Fibroblast of villous mesenchyme (primary cell): ENCODE data around the gene HOXD11. TPM values are rescaled to one million over a fixed set of nuclear protein-coding genes. Genes with fewer than 3 reads are reported as not detected.
A peak's percentile ranks its signal among the peaks of the same experiment; 100 is the strongest.

Experiments used
- DNase-seq: peaks from one replicate; pipeline ENCODE4 v3.0.0-alpha.2; 2010; ENCODE audit warnings: low read depth
- H3K4me3 ChIP-seq: 2 replicates; pipeline ENCODE4 v1.5.1; 2011; ENCODE audit warnings: low read depth, mild to moderate bottlenecking, low read length
- CTCF ChIP-seq: IDR thresholded peaks from 2 replicates; pipeline ENCODE4 v1.5.1; 2012; ENCODE audit warnings: low read depth, mild to moderate bottlenecking, low read length; ENCODE audit not compliant: insufficient read depth
- total RNA-seq: library from RNA; depleted of rRNA; stranded (reverse); fragments of >200 nt; gene quantifications from 2 replicates; pipeline ENCODE4 v1.2.3, GENCODE V29; 2012

The HOXD11 gene
- total RNA-seq, 1 donor: 42.3 TPM

DNA sequence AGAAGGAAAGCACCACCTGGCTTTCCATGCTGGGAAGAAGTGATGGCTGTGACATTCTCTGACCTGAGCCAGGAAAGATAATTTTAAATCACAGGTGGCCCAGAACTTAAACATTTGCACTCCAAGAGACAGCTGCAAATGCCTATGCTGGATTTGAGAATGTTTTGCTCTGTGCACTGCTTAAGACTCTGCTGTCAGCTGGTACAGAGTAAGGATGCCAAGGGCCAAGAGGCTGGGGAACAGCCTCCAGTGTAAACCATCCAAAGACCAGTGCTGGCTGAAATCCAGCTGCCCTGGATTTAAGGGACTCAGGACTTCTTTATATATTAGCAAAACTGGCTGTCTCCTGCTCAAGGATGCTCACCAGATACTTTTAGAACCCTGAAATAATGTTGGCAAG lies 26.3 kb downstream of the HOXD11 start:
- TF ChIP-seq CTCF: no peak
- no peak overlapping the region for H3K4me3 ChIP-seq
- no peak for DNase-seq

- no peak for DNase-seq
- TF ChIP-seq CTCF: no peak
- H3K4me3 ChIP-seq: no peak overlapping the region
Observed at GRCh38 chr2:176134035-176134434, 27.0 kb downstream of the HOXD11 start.

- no peak for TF ChIP-seq CTCF
- peak; percentile 57 for DNase-seq
- no peak overlapping the region for H3K4me3 ChIP-seq
Observed at GRCh38 chr2:176135035-176135440, 28.0 kb downstream of the HOXD11 start.

DNA sequence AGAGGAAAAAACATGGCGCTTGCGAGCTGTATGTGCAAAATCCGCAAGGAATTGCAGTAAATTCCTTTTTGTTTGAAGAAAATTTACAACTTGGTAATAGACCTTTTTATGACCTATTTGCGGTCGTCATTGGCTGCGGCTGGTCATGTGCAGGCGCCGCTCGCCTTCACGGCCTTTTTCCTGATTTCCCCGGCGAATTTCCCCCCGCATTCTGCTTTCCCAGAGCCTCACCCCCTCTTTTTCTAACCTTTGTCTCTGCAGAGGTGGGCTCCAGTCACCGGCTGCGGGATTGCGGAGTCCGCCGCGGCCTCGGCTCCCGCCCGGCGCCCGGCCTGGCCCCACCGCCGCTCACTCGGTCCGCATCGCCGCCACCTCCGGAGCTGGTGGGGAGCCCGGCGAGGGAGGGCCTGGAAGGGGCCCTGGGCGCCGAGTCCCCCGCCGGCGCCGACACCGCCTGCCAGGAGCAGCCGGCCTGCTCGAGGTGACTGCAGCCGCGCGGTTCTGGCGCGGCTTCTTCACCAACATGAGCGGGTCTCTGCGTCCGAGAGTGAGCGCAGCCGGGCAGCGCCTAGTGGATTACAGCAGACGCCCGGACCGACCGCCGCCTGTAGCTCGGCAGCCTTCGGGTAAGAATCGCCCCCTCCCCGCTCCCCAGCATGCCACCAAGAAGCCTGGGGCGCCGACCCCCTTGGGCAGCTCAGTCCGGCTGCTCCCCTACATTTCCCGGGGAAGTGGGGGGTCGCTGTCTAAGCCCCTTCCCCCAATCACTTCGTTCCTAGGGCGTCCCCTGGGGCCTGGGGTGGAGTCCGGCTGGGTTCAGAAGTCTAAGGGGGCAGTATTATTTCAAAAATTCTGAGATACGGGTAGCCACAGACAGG lies 29.5 kb downstream of the HOXD11 start:
- no peak for TF ChIP-seq CTCF
- H3K4me3 ChIP-seq: peak overlapping the region; percentile 67
- DNase-seq: peak; percentile 66

DNA sequence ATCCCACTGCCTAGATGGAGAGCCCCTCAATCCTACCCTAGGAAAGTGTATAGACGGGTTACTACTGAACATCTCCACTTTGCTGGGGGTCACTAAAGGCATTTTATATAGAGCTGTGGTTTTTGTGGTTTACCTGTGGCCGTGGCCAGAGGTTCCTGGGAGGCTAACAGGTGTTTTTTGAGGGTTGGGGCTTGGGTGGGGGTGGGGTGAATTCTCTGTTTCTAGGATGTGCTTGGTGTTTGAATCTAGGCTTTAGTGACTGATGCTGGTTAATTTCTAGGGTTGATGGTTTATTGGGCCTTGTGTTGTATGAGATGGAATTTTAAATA lies 30.1 kb downstream of the HOXD11 start:
- DNase-seq: no peak
- H3K4me3 ChIP-seq: peak overlapping the region; percentile 67
- no peak for TF ChIP-seq CTCF

- TF ChIP-seq CTCF: no peak
- DNase-seq: peak; percentile 70
- peak overlapping the region; percentile 67 for H3K4me3 ChIP-seq
Observed at GRCh38 chr2:176137906-176138305, 30.8 kb downstream of the HOXD11 start.

DNA sequence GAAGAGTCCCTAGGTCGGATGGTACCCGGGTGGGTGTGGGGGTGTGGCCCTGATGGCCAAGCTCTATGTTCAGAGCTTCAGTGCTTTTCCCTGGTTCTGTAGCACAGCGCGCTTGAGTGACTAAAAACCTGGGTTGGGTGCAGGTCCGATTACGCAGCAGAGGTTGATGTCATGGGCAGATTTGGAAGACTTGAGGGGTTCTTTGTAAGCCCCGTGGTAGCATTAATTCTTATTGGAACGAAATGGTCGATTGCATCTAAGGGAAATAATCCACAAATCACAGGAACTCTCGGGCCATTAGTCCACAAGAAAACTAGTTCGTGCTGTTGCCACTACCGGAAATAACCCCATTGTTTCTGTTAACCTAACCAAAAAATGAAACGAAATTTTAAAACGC lies 31.4 kb downstream of the HOXD11 start:
- H3K4me3 ChIP-seq: peak overlapping the region; percentile 67
- peak; percentile 49 for DNase-seq
- TF ChIP-seq CTCF: no peak
